ENCODE data around the gene RPS19BP1. TPM values are rescaled to one million over a fixed set of nuclear protein-coding genes. Genes with fewer than 3 reads are reported as not detected.
A peak's percentile ranks its signal among the peaks of the same experiment; 100 is the strongest.

The RPS19BP1 gene
- total RNA-seq, 1 donor from 2014 or later: 72.6 TPM

GRCh38 chr22:39565414-39565944, 32.9 kb upstream of the RPS19BP1 start:
- Mint-ChIP-seq H3K27me3 (ENCODE audit: low read depth) (peaks cover 16% of the 10 kb centered on the region), H3K36me3 (ENCODE audit: low read depth) (no peaks in the 10 kb centered on the region), H3K9me3 (peaks cover 7% of the 10 kb centered on the region), H3K27ac (ENCODE audit: unreplicated experiment) (no peak overlapping the region), H3K4me3 (no peak overlapping the region), H3K4me1 (no peaks in the 10 kb centered on the region)
- no peak for TF ChIP-seq CTCF (conservative IDR thresholded peaks at IDR 0.05)
- no peak for DNase-seq (ENCODE audit: low read depth, low spot score)

- H3K4me3 Mint-ChIP-seq: no peak overlapping the region
- H3K4me1 Mint-ChIP-seq: no peaks in the 10 kb centered on the region
- H3K27ac Mint-ChIP-seq (ENCODE audit: unreplicated experiment): no peak overlapping the region
- DNase-seq (ENCODE audit: low read depth, low spot score): no peak
- H3K9me3 Mint-ChIP-seq: peaks cover 7% of the 10 kb centered on the region
- H3K36me3 Mint-ChIP-seq (ENCODE audit: low read depth): no peaks in the 10 kb centered on the region
- H3K27me3 Mint-ChIP-seq (ENCODE audit: low read depth): peaks cover 33% of the 10 kb centered on the region
- TF ChIP-seq CTCF (conservative IDR thresholded peaks at IDR 0.05): no peak
Measured at GRCh38 chr22:39563571-39564428, 31.3 kb upstream of the RPS19BP1 start.

GRCh38 chr22:39562839-39563489, 30.4 kb upstream of the RPS19BP1 start:
- no peak for DNase-seq (ENCODE audit: low read depth, low spot score)
- H3K4me1 Mint-ChIP-seq: no peaks in the 10 kb centered on the region
- H3K36me3 Mint-ChIP-seq (ENCODE audit: low read depth): no peaks in the 10 kb centered on the region
- H3K4me3 Mint-ChIP-seq: no peak overlapping the region
- no peak overlapping the region for H3K27ac Mint-ChIP-seq (ENCODE audit: unreplicated experiment)
- H3K27me3 Mint-ChIP-seq (ENCODE audit: low read depth): peaks cover 39% of the 10 kb centered on the region
- TF ChIP-seq CTCF (conservative IDR thresholded peaks at IDR 0.05): no peak
- H3K9me3 Mint-ChIP-seq: peaks cover 7% of the 10 kb centered on the region

- Mint-ChIP-seq H3K4me3 (no peak overlapping the region), H3K4me1 (peaks cover 5% of the 10 kb centered on the region), H3K9me3 (no peaks in the 10 kb centered on the region), H3K36me3 (ENCODE audit: low read depth) (no peaks in the 10 kb centered on the region), H3K27ac (ENCODE audit: unreplicated experiment) (no peak overlapping the region), H3K27me3 (ENCODE audit: low read depth) (peaks cover 63% of the 10 kb centered on the region)
- no peak for TF ChIP-seq CTCF (conservative IDR thresholded peaks at IDR 0.05)
- DNase-seq (ENCODE audit: low read depth, low spot score): no peak
Measured at GRCh38 chr22:39560127-39560526, 27.6 kb upstream of the RPS19BP1 start.

- no peaks in the 10 kb centered on the region for H3K9me3 Mint-ChIP-seq
- peak; percentile 53 for TF ChIP-seq CTCF (conservative IDR thresholded peaks at IDR 0.05)
- H3K36me3 Mint-ChIP-seq (ENCODE audit: low read depth): no peaks in the 10 kb centered on the region
- H3K4me3 Mint-ChIP-seq: no peak overlapping the region
- no peak for DNase-seq (ENCODE audit: low read depth, low spot score)
- no peak overlapping the region for H3K27ac Mint-ChIP-seq (ENCODE audit: unreplicated experiment)
- H3K27me3 Mint-ChIP-seq (ENCODE audit: low read depth): peaks cover 67% of the 10 kb centered on the region
- peaks cover 5% of the 10 kb centered on the region for H3K4me1 Mint-ChIP-seq
Measured at GRCh38 chr22:39559456-39560105, 27.0 kb upstream of the RPS19BP1 start.

Data from neural crest cell (in vitro differentiated cells).